ENCODE measurements around the gene FAM32A.

DNA sequence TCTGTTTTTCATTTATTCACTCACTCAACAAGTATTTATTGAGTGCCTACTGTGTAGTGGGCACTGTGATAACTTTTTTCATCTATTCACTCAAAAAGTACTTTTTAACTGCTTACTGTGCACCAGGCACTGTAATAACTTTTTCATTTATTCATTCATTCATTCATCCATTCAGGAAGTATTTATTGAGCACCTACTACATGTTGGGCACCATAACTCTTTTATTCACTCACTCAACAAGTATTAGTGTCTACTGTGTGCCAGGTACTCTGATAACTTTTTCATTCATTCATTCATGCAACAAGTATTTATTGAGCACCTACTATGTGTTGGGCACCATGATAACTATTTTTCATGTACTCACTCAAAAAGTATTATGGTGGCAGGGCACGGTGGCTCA is 18.8 kb upstream of the FAM32A start:
- TF ChIP-seq, protein P1, sequence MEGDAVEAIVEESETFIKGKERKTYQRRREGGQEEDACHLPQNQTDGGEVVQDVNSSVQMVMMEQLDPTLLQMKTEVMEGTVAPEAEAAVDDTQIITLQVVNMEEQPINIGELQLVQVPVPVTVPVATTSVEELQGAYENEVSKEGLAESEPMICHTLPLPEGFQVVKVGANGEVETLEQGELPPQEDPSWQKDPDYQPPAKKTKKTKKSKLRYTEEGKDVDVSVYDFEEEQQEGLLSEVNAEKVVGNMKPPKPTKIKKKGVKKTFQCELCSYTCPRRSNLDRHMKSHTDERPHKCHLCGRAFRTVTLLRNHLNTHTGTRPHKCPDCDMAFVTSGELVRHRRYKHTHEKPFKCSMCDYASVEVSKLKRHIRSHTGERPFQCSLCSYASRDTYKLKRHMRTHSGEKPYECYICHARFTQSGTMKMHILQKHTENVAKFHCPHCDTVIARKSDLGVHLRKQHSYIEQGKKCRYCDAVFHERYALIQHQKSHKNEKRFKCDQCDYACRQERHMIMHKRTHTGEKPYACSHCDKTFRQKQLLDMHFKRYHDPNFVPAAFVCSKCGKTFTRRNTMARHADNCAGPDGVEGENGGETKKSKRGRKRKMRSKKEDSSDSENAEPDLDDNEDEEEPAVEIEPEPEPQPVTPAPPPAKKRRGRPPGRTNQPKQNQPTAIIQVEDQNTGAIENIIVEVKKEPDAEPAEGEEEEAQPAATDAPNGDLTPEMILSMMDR (IDR thresholded peaks at IDR 0.05) = no peak
- no peak for TF ChIP-seq FOXJ3 (CRISPR knock-in tag; IDR thresholded peaks at IDR 0.05)
- no peak for TF ChIP-seq EP300 (IDR thresholded peaks at IDR 0.05; ENCODE audit: borderline replicate concordance in 1 of 2, low read depth in 1 of 2, low read length in 1 of 2)
- TF ChIP-seq TCF12 (IDR thresholded peaks at IDR 0.05) = no peak
- TF ChIP-seq, protein P2, sequence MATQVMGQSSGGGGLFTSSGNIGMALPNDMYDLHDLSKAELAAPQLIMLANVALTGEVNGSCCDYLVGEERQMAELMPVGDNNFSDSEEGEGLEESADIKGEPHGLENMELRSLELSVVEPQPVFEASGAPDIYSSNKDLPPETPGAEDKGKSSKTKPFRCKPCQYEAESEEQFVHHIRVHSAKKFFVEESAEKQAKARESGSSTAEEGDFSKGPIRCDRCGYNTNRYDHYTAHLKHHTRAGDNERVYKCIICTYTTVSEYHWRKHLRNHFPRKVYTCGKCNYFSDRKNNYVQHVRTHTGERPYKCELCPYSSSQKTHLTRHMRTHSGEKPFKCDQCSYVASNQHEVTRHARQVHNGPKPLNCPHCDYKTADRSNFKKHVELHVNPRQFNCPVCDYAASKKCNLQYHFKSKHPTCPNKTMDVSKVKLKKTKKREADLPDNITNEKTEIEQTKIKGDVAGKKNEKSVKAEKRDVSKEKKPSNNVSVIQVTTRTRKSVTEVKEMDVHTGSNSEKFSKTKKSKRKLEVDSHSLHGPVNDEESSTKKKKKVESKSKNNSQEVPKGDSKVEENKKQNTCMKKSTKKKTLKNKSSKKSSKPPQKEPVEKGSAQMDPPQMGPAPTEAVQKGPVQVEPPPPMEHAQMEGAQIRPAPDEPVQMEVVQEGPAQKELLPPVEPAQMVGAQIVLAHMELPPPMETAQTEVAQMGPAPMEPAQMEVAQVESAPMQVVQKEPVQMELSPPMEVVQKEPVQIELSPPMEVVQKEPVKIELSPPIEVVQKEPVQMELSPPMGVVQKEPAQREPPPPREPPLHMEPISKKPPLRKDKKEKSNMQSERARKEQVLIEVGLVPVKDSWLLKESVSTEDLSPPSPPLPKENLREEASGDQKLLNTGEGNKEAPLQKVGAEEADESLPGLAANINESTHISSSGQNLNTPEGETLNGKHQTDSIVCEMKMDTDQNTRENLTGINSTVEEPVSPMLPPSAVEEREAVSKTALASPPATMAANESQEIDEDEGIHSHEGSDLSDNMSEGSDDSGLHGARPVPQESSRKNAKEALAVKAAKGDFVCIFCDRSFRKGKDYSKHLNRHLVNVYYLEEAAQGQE (IDR thresholded peaks at IDR 0.05; ENCODE audit: low read depth, low read length) = no peak
- TF ChIP-seq GABPA (IDR thresholded peaks at IDR 0.05; ENCODE audit: low read depth) = no peak
- TF ChIP-seq, protein P3, sequence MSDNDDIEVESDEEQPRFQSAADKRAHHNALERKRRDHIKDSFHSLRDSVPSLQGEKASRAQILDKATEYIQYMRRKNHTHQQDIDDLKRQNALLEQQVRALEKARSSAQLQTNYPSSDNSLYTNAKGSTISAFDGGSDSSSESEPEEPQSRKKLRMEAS (IDR thresholded peaks at IDR 0.05; ENCODE audit: low read depth) = no peak
- TF ChIP-seq RCOR1 (IDR thresholded peaks at IDR 0.05; ENCODE audit: low read length) = no peak

Measured in SK-N-SH (cell line).